K562 (cell line): ENCODE data around the gene CD79A. TPM values are rescaled to one million over a fixed set of nuclear protein-coding genes. Genes with fewer than 3 reads are reported as not detected.
A peak's percentile ranks its signal among the peaks of the same experiment; 100 is the strongest.

Source experiments
- ASH1L ChIP-seq: fragments of 450-650 bp; IDR thresholded peaks from 2 replicates; pipeline ENCODE4 v1.6.1; 2018; ENCODE audit warnings: borderline replicate concordance, mild to moderate bottlenecking, low read depth; ENCODE audit not compliant: partially characterized antibody
- CBX8 ChIP-seq: fragments of 200-600 bp; sonication (generic); IDR thresholded peaks from 2 replicates; pipeline ENCODE4 v1.6.1; 2012; ENCODE audit warnings: borderline replicate concordance, mixed run types, low read depth, mild to moderate bottlenecking, moderate library complexity, mixed read lengths, low read length, control low read depth, inconsistent platforms; ENCODE audit not compliant: poor library complexity, severe bottlenecking; ENCODE audit errors: extremely low read depth
- CSDE1 ChIP-seq, 2 experiments: fragments of 450-650 bp; IDR thresholded peaks; 2 replicates each; pipeline ENCODE4 v1.6.1; 2016; ENCODE audit warnings: mild to moderate bottlenecking in 1 of 2
- DPF2 ChIP-seq: fragments of 450-650 bp; IDR thresholded peaks from 2 replicates; pipeline ENCODE4 v1.6.1; 2016
- GTF2A2 ChIP-seq: IDR thresholded peaks from 2 replicates; pipeline ENCODE4 v1.6.1; 2016; ENCODE audit warnings: mild to moderate bottlenecking, missing genetic modification characterization, missing compliant biosample characterization
- HSF4 ChIP-seq: fragments of 250-450 bp; sonication (Bioruptor Pico); IDR thresholded peaks from 2 replicates; pipeline ENCODE4 v2.1.2; 2022; ENCODE audit warnings: mild to moderate bottlenecking, moderate library complexity, borderline replicate concordance
- MITF ChIP-seq: IDR thresholded peaks from 2 replicates; pipeline ENCODE4 v1.6.1; 2014; ENCODE audit warnings: antibody characterized with exemption
- NR2F6 ChIP-seq: fragments of 450-650 bp; formaldehyde crosslinking; IDR thresholded peaks from 2 replicates; pipeline ENCODE4 v1.4.0; 2020; ENCODE audit warnings: mild to moderate bottlenecking
- RFX5 ChIP-seq: IDR thresholded peaks from 2 replicates; pipeline ENCODE4 v1.6.1; 2011; ENCODE audit warnings: low read depth, mild to moderate bottlenecking, improper control_type of control experiment, low read length
- RREB1 ChIP-seq: fragments of 250-450 bp; sonication (Bioruptor Pico); IDR thresholded peaks from 2 replicates; pipeline ENCODE4 v1.4.0; 2020
- SOX6 ChIP-seq: fragments of 450-650 bp; IDR thresholded peaks from 2 replicates; pipeline ENCODE4 v1.6.1; 2014; ENCODE audit warnings: mild to moderate bottlenecking
- THRA ChIP-seq: fragments of 450-650 bp; IDR thresholded peaks from 2 replicates; pipeline ENCODE4 v1.6.1; 2017; ENCODE audit warnings: mild to moderate bottlenecking, moderate library complexity
- ZNF253 ChIP-seq: fragments of 250-450 bp; sonication (Bioruptor Pico); conservative IDR thresholded peaks from 2 replicates; pipeline ENCODE4 v1.6.1; 2021; ENCODE audit warnings: mild to moderate bottlenecking
- polyA plus RNA-seq, 8 experiments: library from polyadenylated mRNA; depleted of rRNA in 4 of 8; stranded (reverse) in 5 of 8; unstranded in 3 of 8; fragments of >200 nt; fragmentation: Nextera tagmentation in 2 of 8; fragmentation: Illumina TruSeq in 1 of 8; extraction: Ambion mirVana in 2 of 8; extraction: Trizol in 1 of 8; gene quantifications; 2 replicates each; pipeline versions ENCODE4 v1.2.1 to v1.2.3, GENCODE V29; 2011 to 2014; ENCODE audit warnings: inconsistent platforms in 1 of 8, missing spikeins in 1 of 8
- total RNA-seq, 7 experiments: library from RNA; depleted of rRNA in 6 of 7; stranded (reverse); fragments of >200 nt in 6 of 7; fragmentation: Illumina TruSeq in 2 of 7; extraction: Trizol in 2 of 7; gene quantifications; 2 replicates each; pipeline versions ENCODE4 v1.2.1 to v1.2.3, GENCODE V29; 2011 to 2021; ENCODE audit warnings: low replicate concordance in 1 of 7
- TF ChIP-seq, protein P1 (sequence below): sonication (generic); formaldehyde crosslinking; IDR thresholded peaks from 2 replicates; pipeline ENCODE4 v1.8.0; 2022; ENCODE audit warnings: mild to moderate bottlenecking, missing genetic modification reagents
- TF ChIP-seq, protein P2 (sequence below), 2 experiments: fragments of 450-650 bp; conservative IDR thresholded peaks; 2 replicates each; pipeline ENCODE4 v1.6.1; 2017; ENCODE audit warnings: mild to moderate bottlenecking in 2 of 2, moderate library complexity in 2 of 2

Gene CD79A
- total and polyA plus RNA-seq, 9 of the 15 experiments (the other 6 are each of a cell fraction or from before 2014, with no cell fraction given), result 0.04 to 0.72 (median 0.17) TPM; not detected in 3

DNA sequence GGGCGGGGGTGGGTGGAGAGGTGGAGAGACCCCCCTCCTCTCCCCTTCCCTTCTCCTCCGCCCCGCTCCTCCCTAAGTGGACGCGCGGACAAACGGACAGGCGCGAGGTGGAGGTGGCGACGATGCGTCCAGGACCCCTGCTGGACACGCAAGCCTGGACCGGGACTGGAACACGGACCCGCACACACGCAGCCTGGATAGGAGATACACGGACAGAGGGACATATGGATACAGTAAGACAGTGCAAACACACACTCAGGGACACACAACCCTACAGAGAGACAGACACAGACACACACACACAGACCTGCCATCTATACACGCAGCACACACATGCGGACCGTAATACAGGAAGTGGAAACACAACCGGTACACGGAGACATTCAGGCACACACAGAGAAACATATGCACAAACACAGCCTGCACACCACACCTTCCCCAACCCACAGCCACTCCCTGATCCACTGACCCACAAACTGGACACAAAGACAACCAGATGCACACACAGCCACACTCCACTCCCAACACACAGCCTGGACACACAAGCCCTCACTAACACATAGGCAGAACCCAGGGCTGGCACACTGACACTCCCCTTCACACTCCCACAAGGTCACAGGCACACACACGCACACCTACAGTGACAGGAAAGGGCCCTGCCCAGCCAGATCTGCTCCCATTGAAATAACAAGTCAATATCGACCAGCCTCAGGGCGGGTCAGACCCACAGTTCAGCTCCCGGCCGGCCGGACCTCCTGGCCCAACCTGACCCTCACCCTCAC is 51.9 kb downstream of the CD79A start (continued):
- TF ChIP-seq RREB1 (CRISPR knock-in tag) (no peak), DPF2 (peak; percentile 58), SOX6 (peak; percentile 16; the same call in 1 of the 2 replicates), ZNF253 (no peak), NR2F6 (CRISPR knock-in tag) (no peak), CSDE1 (IDR thresholded peaks at IDR 0.05) (peak in 1 of 2 experiments; percentile 57; a peak in 1 of 4 replicates), RFX5 (no peak), THRA (no peak), CBX8 (no peak), ASH1L (peak; percentile 59), GTF2A2 (tag) (no peak), HSF4 (CRISPR knock-in tag) (no peak), MITF (no peak)
- TF ChIP-seq, protein P1, sequence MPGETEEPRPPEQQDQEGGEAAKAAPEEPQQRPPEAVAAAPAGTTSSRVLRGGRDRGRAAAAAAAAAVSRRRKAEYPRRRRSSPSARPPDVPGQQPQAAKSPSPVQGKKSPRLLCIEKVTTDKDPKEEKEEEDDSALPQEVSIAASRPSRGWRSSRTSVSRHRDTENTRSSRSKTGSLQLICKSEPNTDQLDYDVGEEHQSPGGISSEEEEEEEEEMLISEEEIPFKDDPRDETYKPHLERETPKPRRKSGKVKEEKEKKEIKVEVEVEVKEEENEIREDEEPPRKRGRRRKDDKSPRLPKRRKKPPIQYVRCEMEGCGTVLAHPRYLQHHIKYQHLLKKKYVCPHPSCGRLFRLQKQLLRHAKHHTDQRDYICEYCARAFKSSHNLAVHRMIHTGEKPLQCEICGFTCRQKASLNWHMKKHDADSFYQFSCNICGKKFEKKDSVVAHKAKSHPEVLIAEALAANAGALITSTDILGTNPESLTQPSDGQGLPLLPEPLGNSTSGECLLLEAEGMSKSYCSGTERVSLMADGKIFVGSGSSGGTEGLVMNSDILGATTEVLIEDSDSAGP (CRISPR knock-in tag), result no peak; the same call in 1 of the 2 replicates
- TF ChIP-seq, protein P2, sequence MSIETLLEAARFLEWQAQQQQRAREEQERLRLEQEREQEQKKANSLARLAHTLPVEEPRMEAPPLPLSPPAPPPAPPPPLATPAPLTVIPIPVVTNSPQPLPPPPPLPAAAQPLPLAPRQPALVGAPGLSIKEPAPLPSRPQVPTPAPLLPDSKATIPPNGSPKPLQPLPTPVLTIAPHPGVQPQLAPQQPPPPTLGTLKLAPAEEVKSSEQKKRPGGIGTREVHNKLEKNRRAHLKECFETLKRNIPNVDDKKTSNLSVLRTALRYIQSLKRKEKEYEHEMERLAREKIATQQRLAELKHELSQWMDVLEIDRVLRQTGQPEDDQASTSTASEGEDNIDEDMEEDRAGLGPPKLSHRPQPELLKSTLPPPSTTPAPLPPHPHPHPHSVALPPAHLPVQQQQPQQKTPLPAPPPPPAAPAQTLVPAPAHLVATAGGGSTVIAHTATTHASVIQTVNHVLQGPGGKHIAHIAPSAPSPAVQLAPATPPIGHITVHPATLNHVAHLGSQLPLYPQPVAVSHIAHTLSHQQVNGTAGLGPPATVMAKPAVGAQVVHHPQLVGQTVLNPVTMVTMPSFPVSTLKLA (conservative IDR thresholded peaks at IDR 0.05), result peak; percentile 36 to 74; a peak in 3 of 4 replicates
